ENCODE measurements around the gene PAIP1.
A peak's percentile ranks its signal among the peaks of the same experiment; 100 is the strongest.
"Not testable (repeated sequence)": the region's sequence is repeated elsewhere in the genome, so short reads cannot be mapped to it uniquely, and the experiment has no call there.

The PAIP1 gene

GRCh38 chr5:43523662-43524072, 33.2 kb downstream of the PAIP1 start:
- H3K4me3 ChIP-seq (ENCODE audit: low read depth, low read length) = no peak overlapping the region
- in situ Hi-C loops (cut with HindIII; ENCODE audit: low sequenced_read_pairs) = no loop called here
- DNase-seq (ENCODE audit: low read depth, low spot score) = no peak
- TF ChIP-seq, protein P1, sequence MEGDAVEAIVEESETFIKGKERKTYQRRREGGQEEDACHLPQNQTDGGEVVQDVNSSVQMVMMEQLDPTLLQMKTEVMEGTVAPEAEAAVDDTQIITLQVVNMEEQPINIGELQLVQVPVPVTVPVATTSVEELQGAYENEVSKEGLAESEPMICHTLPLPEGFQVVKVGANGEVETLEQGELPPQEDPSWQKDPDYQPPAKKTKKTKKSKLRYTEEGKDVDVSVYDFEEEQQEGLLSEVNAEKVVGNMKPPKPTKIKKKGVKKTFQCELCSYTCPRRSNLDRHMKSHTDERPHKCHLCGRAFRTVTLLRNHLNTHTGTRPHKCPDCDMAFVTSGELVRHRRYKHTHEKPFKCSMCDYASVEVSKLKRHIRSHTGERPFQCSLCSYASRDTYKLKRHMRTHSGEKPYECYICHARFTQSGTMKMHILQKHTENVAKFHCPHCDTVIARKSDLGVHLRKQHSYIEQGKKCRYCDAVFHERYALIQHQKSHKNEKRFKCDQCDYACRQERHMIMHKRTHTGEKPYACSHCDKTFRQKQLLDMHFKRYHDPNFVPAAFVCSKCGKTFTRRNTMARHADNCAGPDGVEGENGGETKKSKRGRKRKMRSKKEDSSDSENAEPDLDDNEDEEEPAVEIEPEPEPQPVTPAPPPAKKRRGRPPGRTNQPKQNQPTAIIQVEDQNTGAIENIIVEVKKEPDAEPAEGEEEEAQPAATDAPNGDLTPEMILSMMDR (IDR thresholded peaks at IDR 0.05; ENCODE audit: low read depth, low read length) = no peak

DNA sequence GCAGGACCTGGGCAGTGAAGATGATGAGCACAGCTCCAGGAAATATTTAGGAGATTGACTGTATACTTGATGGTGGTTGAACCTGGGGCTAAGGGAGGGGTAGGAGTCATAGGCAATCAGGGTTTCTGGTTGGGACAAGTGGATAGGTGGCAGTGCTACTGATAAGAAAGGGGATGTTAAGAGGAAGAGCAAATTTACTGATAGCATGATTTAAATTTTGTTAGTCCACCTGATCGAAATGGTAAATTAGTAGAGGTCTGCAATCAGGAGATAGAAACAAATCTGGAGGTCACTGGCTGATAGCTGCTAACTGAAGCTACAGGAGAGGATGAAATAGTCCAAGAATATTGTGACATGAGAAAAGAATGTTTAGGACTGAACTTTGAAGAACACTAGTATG, 36.3 kb downstream of the PAIP1 start:
- TF ChIP-seq, protein P1 (IDR thresholded peaks at IDR 0.05; ENCODE audit: low read depth, low read length) = no peak
- in situ Hi-C loops (cut with HindIII; ENCODE audit: low sequenced_read_pairs) = no loop called here
- no peak overlapping the region for H3K4me3 ChIP-seq (ENCODE audit: low read depth, low read length)

GRCh38 chr5:43515678-43516048, 41.2 kb downstream of the PAIP1 start:
- TF ChIP-seq, protein P1 (IDR thresholded peaks at IDR 0.05; ENCODE audit: low read depth, low read length) = no peak
- in situ Hi-C loops (cut with HindIII; ENCODE audit: low sequenced_read_pairs) = no loop called here
- peak overlapping the region; percentile 79 for H3K4me3 ChIP-seq (ENCODE audit: low read depth, low read length)
- DNase-seq (ENCODE audit: low read depth, low spot score) = no peak

More for the DNA sequence above, 36.3 kb downstream of the PAIP1 start:
- DNase-seq (ENCODE audit: low read depth, low spot score) = no peak

DNA sequence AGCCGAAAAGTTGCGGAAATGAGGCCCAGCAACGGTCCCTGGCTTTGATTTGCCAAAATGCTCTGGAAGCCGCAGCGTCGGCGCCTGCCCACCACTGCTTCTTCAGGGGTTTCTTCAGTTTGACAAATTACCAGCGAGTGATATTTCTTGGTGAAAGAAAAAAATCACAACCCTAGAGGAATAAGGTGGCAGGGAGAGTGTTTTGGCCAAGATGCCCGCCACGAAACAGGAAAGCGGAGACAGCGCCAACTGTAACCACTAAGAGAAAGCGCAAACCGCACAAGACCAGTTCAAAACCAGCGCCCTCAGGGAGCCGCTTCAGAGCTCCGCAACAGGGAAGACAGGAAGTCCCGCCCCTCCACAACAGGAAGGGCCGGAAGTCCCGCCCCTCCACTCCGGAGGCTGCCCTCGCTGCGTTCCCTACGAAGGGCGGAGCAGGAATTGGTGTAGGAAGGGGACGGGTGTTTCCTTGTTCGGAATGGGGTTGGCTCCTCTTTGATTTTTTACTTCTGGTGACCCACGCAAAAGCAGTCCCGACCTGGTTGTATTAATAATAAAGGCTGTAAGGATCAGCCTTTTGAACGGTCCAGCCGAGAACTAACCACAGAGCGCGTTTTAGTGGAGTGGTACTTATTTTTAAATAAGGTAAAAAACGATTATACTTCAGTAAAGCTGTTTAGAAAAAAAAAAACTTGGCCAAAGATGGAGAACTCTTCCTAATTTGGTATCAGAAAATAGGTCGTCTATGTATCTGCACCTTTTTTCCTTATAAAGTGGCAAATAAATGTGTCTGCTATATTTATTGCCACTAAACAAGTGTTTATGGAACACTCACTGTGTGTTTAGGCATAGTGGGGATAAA, 41.8 kb downstream of the PAIP1 start, which contains the start of gene C5orf34:
C5orf34 (minus strand) TSS at position 333 of the 862 bp plus-strand sequence. CDS start 5,809 bp downstream, outside the sequence.
- in situ Hi-C loops (cut with HindIII; ENCODE audit: low sequenced_read_pairs) = no loop called here
- peak; percentile 97 for DNase-seq (ENCODE audit: low read depth, low spot score)

GRCh38 chr5:43514471-43514815, 42.4 kb downstream of the PAIP1 start:
- peak; percentile 83 for DNase-seq (ENCODE audit: low read depth, low spot score)
- in situ Hi-C loops (cut with HindIII; ENCODE audit: low sequenced_read_pairs) = no loop called here
- peak overlapping the region; percentile 79 for H3K4me3 ChIP-seq (ENCODE audit: low read depth, low read length)
- TF ChIP-seq, protein P1 (IDR thresholded peaks at IDR 0.05; ENCODE audit: low read depth, low read length) = no peak

More for the DNA sequence above, 41.8 kb downstream of the PAIP1 start, which contains the start of gene C5orf34:
- peak within 1 kb of the TSS; percentile 79 for H3K4me3 ChIP-seq (ENCODE audit: low read depth, low read length)
- TF ChIP-seq, protein P1 (IDR thresholded peaks at IDR 0.05; ENCODE audit: low read depth, low read length) = no peak

- H3K4me3 ChIP-seq (ENCODE audit: low read depth, low read length) = peak overlapping the region; percentile 79
- DNase-seq (ENCODE audit: low read depth, low spot score) = peak; percentile 22
- TF ChIP-seq, protein P1 (IDR thresholded peaks at IDR 0.05; ENCODE audit: low read depth, low read length) = no peak
- in situ Hi-C loops (cut with HindIII; ENCODE audit: low sequenced_read_pairs) = no loop called here
These were observed 42.9 kb downstream of the PAIP1 start for GRCh38 chr5:43514025-43514424.

DNA sequence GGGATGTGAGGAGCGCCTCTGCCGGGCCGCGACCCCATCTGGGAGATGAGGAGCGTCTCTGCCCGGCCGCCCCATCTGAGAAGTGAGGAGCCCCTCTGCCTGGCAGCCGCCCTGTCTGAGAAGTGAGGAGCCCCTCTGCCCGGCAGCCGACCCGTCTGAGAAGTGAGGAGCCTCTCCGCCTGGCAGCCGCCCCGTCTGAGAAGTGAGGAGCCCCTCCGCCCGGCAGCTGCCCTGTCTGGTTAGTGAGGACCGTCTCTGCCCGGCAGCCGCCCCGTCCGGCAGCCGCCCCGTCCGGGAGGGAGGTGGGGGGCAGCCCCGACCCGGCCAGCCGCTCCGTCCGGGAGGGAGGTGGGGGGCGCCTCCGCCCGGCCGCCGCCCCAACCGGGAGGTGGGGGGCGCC, 45.8 kb downstream of the PAIP1 start:
- not testable (repeated sequence) for DNase-seq (ENCODE audit: low read depth, low spot score)

More for the DNA sequence above, 45.8 kb downstream of the PAIP1 start:
- H3K4me3 ChIP-seq (ENCODE audit: low read depth, low read length); in situ Hi-C loops (cut with HindIII; ENCODE audit: low sequenced_read_pairs): not testable (repeated sequence)
